Left lobe of liver (tissue), 2 donors: Measurements from ENCODE around the gene PLN. TPM values are rescaled to one million over a fixed set of nuclear protein-coding genes. Genes with fewer than 3 reads are reported as not detected.
A peak's percentile ranks its signal among the peaks of the same experiment; 100 is the strongest.

Experiments used
- ATAC-seq: fragments of 200-7000 bp; cut with Tn5 transposase; one replicate; pipeline ENCODE4 v1.9.1; 2020; ENCODE audit warnings: mild to moderate bottlenecking, moderate library complexity
- DNase-seq: peaks from one replicate; pipeline ENCODE4 v3.0.0-alpha.2; 2020; ENCODE audit warnings: low spot score
- total RNA-seq: library from RNA; stranded (reverse); gene quantifications from one replicate; pipeline ENCODE4 v1.2.1, GENCODE V29; 2021
- donor health status: DM: no; HTN: no; CAD: no; lungs with moderate emphysema.
- donor health status: DM: no; HTN: yes; CAD: no.

The PLN gene
- total RNA-seq = 0.18 TPM

DNA sequence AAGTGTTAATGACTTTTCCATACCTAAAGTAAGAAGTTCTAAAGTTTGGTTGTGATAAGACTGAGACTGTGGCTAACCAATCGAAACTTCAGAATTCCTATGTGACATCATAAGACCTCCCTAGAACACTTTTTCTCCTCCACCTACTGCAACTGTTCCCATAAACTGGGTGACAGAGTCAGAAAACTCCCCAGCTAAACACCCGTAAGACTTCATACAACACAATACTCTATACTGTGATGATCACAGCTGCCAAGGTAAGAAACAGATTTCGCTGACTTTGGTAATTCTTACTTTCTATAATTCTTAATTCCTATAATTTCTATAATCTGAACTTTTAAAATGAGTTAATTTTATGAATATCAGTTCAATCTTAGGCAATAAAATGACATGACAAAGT is at the start of gene PLN:
Gene PLN, plus strand, starts transcription at position 161 of the 400 bp plus-strand sequence. CDS start 10,626 bp downstream, outside the sequence.
- ATAC-seq = no peak

DNA sequence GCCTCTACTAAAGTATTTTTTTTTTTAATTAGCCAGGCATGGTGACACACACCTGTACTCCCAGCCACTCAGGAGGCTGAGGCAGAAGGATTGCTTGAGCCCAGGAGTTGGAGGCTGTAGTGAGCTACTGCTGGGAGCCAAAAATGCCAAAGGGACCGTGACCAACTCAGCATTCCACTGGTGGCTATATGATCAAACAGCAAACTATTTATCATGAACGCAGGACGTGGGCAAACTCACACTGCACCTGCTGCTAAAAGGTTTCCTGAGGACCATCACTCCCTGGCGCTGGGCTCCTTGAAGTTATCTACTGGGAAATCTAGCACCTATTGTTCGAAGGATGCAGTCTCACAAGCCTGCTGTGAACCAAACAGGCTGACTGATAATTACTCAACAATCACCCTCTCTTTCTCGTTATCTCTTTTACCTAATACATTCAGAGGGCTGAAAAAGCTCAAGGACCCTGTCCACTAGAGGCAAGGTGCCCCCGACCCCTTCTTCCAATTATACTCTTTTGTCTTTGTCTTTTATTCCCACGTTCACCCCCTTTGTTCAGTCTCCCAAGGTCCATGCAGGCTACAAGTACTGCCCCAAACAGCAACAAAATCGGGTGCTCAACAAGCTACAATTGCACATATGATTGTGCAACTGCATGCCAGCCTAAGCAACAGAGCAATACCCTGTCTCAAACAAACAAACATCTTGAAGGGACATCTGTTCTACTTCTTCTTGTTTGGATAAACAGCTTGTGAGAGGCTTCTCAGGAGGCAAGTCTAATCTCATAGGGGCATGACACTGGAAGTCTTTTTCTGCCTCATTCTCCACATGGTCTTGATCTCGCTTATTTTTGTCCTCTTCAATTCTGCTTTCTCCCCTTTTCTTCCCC is 47.7 kb upstream of the PLN start:
- DNase-seq (no peak), ATAC-seq (no peak)

More for the DNA sequence above, at the start of gene PLN:
- DNase-seq = no peak

DNA sequence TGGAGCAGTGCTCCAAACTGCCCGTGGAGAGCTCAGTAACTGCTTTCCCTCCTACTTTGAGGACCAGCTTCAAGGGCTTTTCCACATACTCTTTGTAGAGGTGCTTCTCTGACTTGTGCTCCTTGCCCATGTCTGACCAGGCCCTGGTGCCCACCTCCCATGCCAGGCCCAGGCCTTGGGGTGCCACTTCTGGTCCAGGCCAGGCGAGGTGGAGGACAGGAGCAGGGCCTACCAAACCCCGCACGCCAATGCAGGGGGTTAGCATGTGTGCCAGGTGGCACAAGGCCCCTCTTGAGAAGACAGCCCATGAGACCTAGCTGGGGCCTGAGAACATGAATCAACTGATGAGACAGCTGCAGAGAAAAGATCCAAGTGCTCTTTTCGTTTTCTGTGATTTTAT is 47.0 kb upstream of the PLN start:
- DNase-seq = no peak
- ATAC-seq = no peak

DNA sequence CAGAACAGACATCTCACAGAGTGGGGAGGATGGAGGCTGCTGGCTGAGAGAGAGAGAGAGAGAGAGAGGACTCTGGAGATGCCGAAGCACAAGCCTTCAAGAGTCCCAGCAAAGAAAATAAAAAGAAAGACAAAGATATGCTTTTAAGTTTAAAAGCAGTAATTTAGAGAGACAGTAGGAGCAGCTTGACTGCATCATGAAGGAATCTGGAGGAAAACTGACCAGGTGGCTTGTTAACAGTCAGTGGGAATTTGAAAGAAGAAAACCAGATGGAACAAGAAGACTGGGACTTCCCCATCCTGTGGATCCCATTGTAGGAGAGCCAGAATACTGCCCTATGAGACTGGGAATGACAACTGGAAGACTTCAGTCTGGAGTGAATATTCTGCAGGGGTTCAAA is 46.3 kb upstream of the PLN start:
- ATAC-seq (no peak), DNase-seq (no peak)

DNA sequence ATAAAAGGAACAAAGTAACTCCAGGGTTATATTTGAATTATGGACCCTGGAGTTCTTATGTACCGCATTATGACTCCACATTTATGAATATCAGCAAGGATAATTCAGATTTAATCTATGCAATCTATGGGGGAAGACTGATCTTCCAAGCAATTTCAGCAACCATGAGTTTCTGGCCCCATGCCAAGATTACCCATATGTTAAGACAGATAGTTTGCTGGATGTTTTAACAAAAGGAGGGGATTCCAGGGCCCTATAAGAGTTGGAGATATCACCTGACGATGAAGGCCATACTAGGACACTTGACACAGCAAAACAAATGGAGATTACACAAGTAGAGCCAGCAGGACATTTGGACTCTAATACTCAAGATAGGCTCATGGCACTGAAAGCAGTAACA is 45.9 kb upstream of the PLN start:
- ATAC-seq (no peak), DNase-seq (no peak)

DNA sequence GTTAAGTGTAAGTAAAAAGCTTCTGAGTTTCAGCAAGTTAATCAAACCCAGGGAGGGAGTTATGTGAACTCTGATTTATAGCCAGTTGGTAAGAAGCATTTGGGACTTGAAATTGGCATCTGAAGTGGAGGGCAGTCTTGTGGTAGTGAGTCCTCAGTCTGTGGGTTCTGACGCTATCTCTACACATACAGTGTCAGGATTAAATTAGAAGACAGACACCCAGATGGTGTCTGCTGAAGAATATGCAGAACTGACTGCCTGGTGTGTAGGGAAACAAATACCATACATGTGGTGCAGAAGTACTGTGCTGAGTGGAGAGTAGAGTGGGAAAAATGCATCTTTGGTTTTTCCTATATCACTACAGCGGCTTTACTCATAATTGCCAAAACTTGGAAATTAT is 43.5 kb upstream of the PLN start:
- ATAC-seq (no peak), DNase-seq (no peak)

DNA sequence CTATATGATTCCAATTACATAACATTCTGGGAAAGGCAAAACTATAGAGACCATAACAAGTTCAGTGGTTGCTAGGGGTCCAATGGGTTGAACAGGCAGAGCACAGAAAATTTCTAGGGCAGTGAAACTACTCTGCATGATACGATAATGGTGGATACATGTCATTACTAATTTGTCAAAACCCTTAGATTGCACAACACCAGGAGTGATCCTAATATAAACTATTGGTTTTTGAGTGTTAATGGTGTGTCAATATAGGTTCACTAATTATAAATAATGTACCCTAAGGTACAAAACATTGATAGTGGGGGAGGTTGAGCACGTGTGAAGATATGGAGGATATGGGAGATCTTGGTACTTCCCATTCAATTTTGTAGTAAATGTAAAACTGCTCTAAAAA is 42.4 kb upstream of the PLN start:
- DNase-seq (no peak), ATAC-seq (no peak)

DNA sequence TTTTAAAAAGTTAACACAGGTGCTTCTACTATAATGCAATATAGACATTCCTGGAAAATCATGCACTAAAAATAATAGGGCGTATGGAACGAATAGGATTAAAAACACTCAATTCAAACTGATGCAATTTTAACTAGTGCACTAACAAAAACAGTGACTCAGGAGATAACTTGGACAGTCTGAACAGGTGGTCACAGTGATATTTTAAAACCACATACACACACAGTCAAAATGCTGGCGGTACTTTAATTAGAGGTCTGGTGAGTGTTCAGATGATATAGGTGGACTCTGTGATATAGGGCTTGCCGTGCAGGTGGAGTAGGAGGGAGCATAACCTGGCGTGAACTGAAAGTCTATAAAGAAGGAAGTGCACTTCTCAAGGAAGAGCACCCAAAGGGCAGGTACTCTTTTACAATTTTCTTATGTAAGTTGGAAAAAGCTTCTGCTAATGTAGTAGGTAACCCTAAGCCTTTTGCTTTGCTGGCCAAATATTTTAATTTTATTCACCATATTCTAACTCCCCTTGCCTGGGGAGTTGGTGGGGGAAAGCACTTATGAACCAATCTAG is 41.9 kb upstream of the PLN start:
- ATAC-seq (no peak), DNase-seq (no peak)

DNA sequence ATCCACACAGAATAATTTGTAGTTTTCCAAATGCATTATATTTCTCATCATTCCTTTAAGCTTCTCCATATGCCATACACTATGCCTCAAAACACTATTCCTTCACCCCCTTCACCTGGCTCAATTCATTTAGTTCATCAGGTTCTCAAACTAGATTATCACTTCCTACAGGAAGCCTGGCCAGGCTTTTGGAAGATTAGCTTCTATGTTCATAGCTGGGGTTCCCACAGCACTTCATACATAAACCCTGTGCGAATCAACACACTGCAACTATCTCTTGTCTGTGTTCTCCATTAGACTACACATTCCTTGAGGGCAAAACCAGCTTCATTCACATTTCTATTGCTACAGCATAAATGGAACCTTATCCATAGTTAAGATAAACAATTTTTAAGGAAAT is 40.5 kb upstream of the PLN start:
- DNase-seq (no peak), ATAC-seq (no peak)

DNA sequence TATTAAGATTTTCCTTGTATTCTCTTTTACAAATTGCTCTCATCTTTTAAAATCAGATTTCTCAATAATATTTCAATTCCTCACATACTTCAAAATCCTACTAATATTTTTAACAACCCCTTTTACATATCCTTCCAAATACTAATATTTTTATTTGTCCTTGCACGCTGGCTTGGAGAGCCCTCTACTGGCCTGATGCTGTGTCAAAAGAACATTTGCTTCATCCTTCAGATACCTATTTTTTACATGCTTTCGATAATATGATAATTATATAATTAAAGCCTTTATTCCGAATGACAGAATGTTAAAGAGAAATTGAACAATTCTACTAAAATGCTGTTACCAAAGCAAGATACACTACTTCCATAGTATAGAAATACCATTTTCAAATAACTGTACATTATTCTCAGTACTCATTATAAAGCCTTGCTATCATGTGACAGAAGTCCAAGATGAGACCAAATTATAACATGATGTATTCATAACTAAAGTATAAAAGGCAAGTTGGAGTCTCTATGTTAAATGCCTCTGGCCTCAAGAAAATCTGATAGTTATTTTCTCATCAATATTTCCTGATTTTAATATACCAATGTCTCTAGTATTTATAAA is 39.0 kb upstream of the PLN start:
- DNase-seq (no peak), ATAC-seq (peak; percentile 65)

DNA sequence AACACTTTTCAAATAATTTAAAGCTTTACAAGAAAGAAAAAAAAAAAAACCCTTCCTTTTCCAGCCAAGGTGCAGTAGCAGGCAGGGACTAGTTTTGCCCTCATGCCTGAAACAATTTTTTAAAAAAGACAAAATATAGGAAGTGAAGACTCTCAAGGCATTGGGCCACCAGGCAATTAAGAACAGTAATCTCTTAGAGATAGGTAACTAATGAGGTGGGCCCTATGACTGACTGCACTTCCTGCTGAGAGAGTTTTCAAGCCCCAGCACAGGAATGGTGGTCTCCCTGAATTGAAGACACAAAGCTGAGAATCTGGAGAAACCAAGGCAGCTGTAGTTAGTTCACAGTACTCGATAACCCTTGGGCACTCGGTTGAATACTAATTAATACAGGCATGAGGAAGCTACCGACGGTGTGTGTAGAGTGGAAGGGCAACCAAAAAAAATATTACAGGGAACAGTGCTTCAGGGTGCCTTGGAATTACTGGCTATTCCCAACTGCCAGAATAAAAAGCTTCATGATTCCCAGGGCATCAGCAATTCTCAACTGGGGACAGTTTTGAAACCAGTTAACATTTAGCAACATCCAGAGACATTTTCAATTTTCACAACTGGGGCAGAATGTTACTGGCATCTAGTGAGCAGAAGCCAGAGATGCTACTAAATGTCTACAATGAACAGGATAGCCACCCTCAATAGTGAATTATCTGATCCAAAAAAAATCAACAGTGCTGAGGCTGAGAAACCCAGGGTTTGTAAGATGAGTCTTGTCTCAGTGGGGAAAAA is 36.0 kb upstream of the PLN start:
- no peak for ATAC-seq
- no peak for DNase-seq

DNA sequence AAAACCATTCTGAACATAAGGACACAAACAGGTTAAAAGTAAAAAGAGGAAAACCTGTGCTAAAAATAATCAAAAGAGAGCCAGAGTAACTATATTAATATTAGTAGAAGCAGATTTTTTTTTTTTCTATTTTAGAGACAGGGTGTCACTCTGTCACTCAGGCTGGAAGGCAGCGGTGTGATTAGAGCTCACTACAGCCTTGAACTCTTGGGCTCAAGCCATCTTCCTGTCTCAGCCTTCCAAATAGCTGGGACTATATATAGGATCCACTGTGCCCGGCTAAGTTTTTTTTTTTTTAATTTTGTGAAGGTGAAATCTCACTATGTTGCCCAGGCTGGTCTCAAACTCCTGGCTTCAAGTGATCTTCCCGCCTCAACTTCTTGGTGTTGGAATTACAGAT is 33.4 kb upstream of the PLN start:
- DNase-seq = no peak
- ATAC-seq = peak; percentile 73

DNA sequence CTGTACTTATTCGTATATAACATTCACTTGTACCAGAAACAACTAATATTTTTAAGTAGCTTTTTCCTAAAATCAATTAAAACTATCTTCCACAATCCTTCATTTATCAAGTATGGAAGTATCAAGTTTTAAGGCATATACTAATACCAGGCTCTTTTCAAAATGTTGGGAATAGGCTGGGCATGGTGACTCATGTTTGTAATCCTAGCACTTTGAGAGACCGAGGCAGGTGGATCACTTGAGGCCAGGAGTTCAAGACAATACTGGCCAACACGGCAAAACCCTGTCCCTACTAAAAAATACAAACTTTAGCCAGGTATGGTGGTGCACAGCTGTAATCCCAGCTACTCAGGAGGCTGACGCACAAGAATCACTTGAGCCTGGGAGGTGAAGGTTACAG is 25.7 kb upstream of the PLN start:
- no peak for ATAC-seq
- no peak for DNase-seq

DNA sequence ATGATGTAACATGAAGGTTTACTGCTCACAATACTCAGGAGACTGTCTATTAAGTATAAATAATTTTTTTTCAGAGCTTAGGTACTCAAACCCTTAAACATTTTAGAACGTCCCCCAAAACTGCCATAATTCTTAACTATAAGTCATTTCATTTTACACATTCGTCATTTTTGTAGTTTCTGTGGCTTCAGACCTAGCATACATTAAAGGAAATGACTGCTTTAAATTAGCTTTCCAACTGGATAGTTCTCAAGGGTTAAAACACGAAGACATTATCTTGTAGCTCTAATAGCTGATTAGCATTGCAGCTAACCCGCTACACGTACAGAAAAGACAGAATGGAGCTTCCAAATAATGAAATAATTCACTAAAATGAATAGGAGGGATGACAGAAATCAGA is 24.9 kb upstream of the PLN start:
- ATAC-seq = no peak

DNA sequence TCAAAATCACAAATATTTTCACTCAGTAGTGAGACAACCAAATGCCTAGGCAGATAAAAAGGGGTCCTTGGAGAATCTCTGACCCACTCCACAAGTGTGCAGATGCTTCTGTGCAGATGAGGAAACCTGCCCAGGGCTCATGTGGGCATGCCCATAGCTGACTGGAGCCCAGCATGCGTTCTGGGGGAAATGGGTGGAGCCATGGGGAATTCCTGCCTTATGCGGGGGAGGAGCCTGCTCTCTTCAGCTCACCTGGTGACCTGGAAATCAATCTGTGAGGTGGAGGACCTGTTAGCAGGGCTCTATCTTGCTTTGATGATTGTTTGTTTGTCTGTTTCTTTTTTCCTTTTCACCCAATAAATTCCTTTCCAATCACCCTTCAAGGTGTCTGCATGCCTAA is 23.4 kb upstream of the PLN start:
- DNase-seq (no peak), ATAC-seq (no peak)

More for the DNA sequence above, 24.9 kb upstream of the PLN start:
- no peak for DNase-seq

DNA sequence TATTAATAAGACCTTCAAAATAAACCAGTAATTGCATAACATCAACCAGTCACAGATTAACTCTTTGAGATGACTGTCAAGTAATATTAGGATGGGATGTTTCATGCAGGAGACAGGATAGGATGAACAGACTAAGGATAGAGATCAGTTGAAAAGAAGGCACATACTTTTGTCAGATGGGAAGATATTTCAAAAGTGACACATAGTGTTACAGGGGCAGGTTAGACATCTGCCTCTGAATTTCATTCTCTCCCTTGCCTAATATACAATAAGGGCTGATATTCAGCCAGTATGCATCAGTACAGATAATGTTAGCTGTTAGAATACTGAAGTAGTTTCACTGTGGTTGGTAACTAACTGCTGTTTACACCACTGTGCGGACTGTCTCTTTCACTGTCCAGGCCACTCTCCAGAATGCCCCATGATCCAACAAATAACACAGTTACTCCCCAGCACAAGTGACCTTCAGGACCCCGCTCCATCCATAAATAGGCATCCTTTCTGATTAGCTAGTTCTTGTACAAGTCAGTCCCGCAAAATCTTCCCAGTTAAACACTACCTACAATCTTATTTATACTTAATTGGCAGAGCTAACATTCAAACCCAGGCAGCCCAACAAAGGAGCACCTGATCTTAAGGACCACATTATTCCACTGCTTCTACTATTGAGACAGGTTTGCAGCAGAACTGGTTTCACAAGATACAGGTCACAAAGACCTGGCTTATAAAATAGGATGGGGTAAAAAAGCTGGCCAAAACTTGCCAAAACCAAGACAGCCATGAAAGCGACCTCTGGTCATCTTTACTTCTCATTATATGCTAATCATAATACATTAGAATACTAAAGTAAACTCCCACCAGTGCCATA is 21.9 kb upstream of the PLN start:
- ATAC-seq (no peak), DNase-seq (no peak)

DNA sequence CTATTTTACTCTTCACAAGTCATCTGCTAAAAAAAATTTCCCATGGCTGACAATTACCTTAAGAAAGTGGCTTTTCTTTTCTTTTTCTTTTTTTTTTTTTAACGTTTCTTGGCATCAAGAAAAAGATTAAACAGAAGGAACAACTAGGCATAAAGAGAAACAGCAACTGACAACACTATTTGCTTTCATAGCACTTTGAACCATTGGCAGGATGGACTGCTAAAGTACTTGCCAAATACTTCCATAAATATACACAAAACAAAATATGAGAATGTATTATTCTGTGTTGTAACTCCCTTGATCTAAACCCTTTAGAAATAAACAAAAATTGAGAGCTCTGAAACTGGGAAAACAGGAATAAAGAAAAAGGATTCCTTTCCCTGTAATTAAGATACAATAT is 20.0 kb upstream of the PLN start:
- DNase-seq (no peak), ATAC-seq (peak; percentile 79)

DNA sequence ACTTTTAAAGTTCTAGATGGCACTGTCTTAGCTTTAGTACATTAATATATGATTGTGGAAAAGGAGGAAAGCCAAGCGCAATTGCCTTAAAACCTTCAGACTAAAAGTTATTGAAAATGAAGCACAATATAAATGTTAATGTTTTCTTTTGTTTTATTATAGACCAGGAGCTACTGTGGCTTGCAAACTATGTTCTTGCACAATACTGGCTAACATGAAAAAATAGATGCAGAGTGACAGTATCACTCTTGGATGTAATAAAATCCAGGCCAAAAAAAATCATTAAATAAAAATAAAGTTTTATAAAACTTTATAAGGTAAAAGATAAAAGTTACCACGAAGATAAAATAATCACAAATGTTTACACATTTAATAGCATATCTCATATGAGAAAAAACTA is 18.3 kb upstream of the PLN start:
- DNase-seq = no peak
- no peak for ATAC-seq

DNA sequence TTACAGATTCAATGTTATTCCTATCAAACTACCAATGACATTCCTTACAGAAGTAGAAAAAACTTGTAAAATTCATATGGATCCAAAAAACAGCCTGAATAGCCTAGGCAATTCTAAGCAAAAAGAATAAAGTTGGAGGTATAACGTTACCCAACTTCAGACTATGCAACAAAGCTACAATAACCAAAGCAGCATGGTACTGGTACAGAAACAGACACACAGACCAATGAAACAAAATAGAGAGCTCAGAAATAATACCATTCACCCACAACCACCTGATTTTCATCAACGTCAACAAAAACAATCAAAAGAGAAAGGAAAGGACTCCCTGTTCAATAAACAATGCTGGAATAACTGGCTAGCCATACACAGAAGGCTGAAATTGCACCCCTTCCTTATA is 17.2 kb upstream of the PLN start:
- ATAC-seq (no peak), DNase-seq (no peak)

DNA sequence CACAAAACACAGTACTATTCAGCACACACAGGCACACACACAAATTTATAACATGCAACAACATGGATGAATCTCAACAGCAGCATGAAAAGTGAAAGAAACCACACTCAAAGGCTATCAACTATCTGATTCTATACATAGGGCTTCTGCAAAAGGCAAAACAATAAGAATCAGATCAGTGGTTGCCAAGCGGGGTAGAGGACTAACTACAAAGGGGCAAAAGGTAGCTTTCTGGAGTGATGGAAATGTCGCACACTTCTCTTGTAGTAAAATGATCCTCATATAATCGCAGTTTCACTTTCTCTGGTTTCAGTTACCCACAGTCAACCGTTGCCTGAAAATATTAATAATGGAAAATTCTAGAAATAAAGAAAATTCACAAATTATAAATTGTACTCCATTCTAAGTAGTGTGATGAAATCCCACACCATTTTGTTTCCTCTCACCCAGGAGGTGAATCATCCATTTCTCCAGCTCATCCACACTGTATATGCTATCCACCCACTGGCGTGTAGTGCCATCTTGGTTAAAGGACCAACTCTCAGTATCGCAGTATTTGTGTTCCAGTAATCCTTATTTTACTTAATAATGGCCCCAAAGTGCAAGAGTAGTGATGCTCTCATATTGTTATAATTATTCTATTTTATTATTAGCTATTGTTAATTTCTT is 12.8 kb upstream of the PLN start:
- no peak for ATAC-seq
- no peak for DNase-seq
